PC-3 (cell line): ENCODE data around the gene SLC7A5. TPM values are rescaled to one million over a fixed set of nuclear protein-coding genes. Genes with fewer than 3 reads are reported as not detected.

Experiments used
- ATAC-seq: fragments of 200-7000 bp; cut with Tn5 transposase; 2 replicates; pipeline ENCODE4 v1.9.1; 2020; ENCODE audit warnings: mild to moderate bottlenecking, moderate library complexity
- BruUV-seq: library from RNA; stranded (reverse); fragments of 400-500 nt; replicated peaks from 2 replicates; lab custom pipeline; 2021; lab: Mats Ljungman, UMichigan
- CTCF ChIA-PET: fragments of 300-600 bp; sonication (Branson Sonifier 250); formaldehyde crosslinking; loops from one replicate; lab custom pipeline; 2022; ENCODE audit warnings: antibody characterized with exemption; lab: Charles Lee
- POLR2A ChIA-PET: fragments of 300-600 bp; sonication (Branson Sonifier 250); formaldehyde crosslinking; loops from one replicate; lab custom pipeline; 2022; ENCODE audit warnings: antibody characterized with exemption; ENCODE audit not compliant: unreplicated experiment; lab: Charles Lee
- DNase-seq: peaks from one replicate; pipeline ENCODE4 v3.0.0-alpha.2; 2015
- H2AFZ ChIP-seq: fragments of 300-600 bp; sonication (generic); 2 replicates; pipeline ENCODE4 v1.6.0; 2016; ENCODE audit warnings: antibody characterized with exemption, low read length
- H3F3A ChIP-seq: fragments of 300-600 bp; sonication (generic); one replicate; pipeline ENCODE4 v1.6.0; 2017; ENCODE audit warnings: antibody characterized with exemption, low read length, control low read depth, mild to moderate bottlenecking; ENCODE audit not compliant: unreplicated experiment
- H3K27ac ChIP-seq: fragments of 300-600 bp; sonication (generic); 2 replicates; pipeline ENCODE4 v1.5.1; 2016; ENCODE audit warnings: mild to moderate bottlenecking, low read length
- H3K27me3 ChIP-seq: fragments of 300-600 bp; sonication (generic); 2 replicates; pipeline ENCODE4 v1.6.1; 2016; ENCODE audit warnings: low read length, mixed read lengths
- H3K36me3 ChIP-seq: fragments of 300-600 bp; sonication (generic); 2 replicates; pipeline ENCODE4 v1.6.1; 2016; ENCODE audit warnings: low read depth, mixed run types, low read length, mixed read lengths
- H3K4me1 ChIP-seq: fragments of 300-600 bp; sonication (generic); 2 replicates; pipeline ENCODE4 v1.5.1; 2016; ENCODE audit warnings: low read length; ENCODE audit not compliant: insufficient read depth
- H3K4me2 ChIP-seq: fragments of 300-600 bp; sonication (generic); 2 replicates; pipeline ENCODE4 v1.6.0; 2016; ENCODE audit warnings: low read length
- H3K4me3 ChIP-seq: fragments of 300-600 bp; sonication (generic); 2 replicates; pipeline ENCODE4 v1.5.1; 2016; ENCODE audit warnings: mild to moderate bottlenecking, low read length, mixed read lengths
- H3K79me2 ChIP-seq: fragments of 300-600 bp; sonication (generic); 2 replicates; pipeline ENCODE4 v1.6.1; 2017; ENCODE audit warnings: low read length, mixed read lengths
- H3K9ac ChIP-seq: fragments of 300-600 bp; sonication (generic); 2 replicates; pipeline ENCODE4 v1.6.0; 2016; ENCODE audit warnings: mild to moderate bottlenecking, low read length
- H3K9me2 ChIP-seq: fragments of 300-600 bp; sonication (generic); replicated peaks from 2 replicates; pipeline ENCODE4 v1.6.1; 2016; ENCODE audit warnings: mixed run types, low read length, mixed read lengths
- H3K9me3 ChIP-seq: fragments of 300-600 bp; sonication (generic); 2 replicates; pipeline ENCODE4 v1.6.1; 2016; ENCODE audit warnings: low read length, mixed read lengths
- H4K20me1 ChIP-seq: fragments of 300-600 bp; sonication (generic); 2 replicates; pipeline ENCODE4 v1.6.1; 2016; ENCODE audit warnings: low read length, mixed read lengths
- EZH2 ChIP-seq: fragments of 300-600 bp; sonication (generic); IDR thresholded peaks from one replicate; pipeline ENCODE4 v1.6.1; 2017; ENCODE audit warnings: antibody characterized with exemption, mild to moderate bottlenecking, low read length; ENCODE audit not compliant: unreplicated experiment
- EZH2phosphoT487 ChIP-seq: fragments of 300-600 bp; sonication (generic); IDR thresholded peaks from 2 replicates; pipeline ENCODE4 v1.6.1; 2018; ENCODE audit warnings: mild to moderate bottlenecking, antibody characterized with exemption, low read length, borderline replicate concordance
- intact Hi-C: fragments of 100-400 bp; cut with micrococcal nuclease; formaldehyde crosslinking; loops from 2 replicates; pipeline ENCODE4 v1.9.0; 2023
- total RNA-seq: library from RNA; depleted of rRNA; stranded (reverse); fragments of >200 nt; gene quantifications from 2 replicates; pipeline ENCODE4 v1.2.3, GENCODE V29; 2014
- TF ChIP-seq, protein P1 (sequence below): fragments of 300-600 bp; sonication (generic); conservative IDR thresholded peaks from 2 replicates; pipeline ENCODE4 v1.5.1; 2017; ENCODE audit warnings: antibody characterized with exemption, low read depth, mild to moderate bottlenecking, low read length

The SLC7A5 gene
- total RNA-seq, 1 experiment from 2014 or later: 93.2 TPM

GRCh38 chr16:87836346-87836843 lies 32.9 kb downstream of the SLC7A5 start:
- no peak overlapping the region for H3K4me3 ChIP-seq
- ChIA-PET POLR2A (no interaction called here), CTCF (no interaction called here)
- no peaks in the 10 kb centered on the region for H3K9me3 ChIP-seq
- peaks cover 41% of the 10 kb centered on the region; the same call in 1 of the 2 replicates for H3K36me3 ChIP-seq
- no peaks in the 10 kb centered on the region for H3K4me1 ChIP-seq
- no peaks in the 10 kb centered on the region; the same call in 1 of the 2 replicates for H4K20me1 ChIP-seq
- DNase-seq (no peak), ATAC-seq (no peak)
- no peak overlapping the region for H3K9ac ChIP-seq
- no peak overlapping the region for H3K4me2 ChIP-seq
- TF ChIP-seq EZH2phosphoT487: no peak
- TF ChIP-seq, protein P1, sequence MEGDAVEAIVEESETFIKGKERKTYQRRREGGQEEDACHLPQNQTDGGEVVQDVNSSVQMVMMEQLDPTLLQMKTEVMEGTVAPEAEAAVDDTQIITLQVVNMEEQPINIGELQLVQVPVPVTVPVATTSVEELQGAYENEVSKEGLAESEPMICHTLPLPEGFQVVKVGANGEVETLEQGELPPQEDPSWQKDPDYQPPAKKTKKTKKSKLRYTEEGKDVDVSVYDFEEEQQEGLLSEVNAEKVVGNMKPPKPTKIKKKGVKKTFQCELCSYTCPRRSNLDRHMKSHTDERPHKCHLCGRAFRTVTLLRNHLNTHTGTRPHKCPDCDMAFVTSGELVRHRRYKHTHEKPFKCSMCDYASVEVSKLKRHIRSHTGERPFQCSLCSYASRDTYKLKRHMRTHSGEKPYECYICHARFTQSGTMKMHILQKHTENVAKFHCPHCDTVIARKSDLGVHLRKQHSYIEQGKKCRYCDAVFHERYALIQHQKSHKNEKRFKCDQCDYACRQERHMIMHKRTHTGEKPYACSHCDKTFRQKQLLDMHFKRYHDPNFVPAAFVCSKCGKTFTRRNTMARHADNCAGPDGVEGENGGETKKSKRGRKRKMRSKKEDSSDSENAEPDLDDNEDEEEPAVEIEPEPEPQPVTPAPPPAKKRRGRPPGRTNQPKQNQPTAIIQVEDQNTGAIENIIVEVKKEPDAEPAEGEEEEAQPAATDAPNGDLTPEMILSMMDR: no peak
- no peak for TF ChIP-seq EZH2
- no peaks in the 10 kb centered on the region for H3K79me2 ChIP-seq
- no peak overlapping the region for H3K27ac ChIP-seq
- no peak overlapping the region for H2AFZ ChIP-seq
- H3K27me3 ChIP-seq: no peaks in the 10 kb centered on the region
- intact Hi-C loops: no loop called here
- BruUV-seq: no TSS peak
- no peaks in the 10 kb centered on the region for H3F3A ChIP-seq
- H3K9me2 ChIP-seq: no peaks in the 10 kb centered on the region

DNA sequence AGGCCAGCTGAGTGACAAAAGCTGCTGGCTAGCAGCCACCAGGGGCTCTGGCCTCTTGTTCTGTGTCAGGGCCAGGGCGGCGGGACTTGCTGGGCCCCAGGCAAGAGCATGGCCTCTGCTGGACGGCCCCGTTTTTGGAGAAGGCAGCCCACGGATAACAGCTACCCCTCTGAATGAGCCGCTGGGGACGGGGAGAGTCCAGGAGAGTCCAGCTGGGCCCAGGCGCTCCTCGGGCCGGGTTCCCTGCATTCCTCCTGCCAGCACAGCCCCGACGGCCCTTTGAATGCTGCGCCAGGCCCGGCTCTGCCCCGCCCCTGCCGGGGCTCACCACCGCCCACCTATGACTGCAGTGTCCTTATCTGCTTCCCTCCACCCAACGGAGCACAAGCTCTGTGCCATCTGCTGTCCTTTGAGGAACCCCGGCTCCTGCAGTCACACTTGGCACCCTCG lies 33.4 kb downstream of the SLC7A5 start:
- H3K4me1 ChIP-seq: no peaks in the 10 kb centered on the region
- H3K4me3 ChIP-seq: no peak overlapping the region
- no peak for DNase-seq
- H4K20me1 ChIP-seq: no peaks in the 10 kb centered on the region; the same call in 1 of the 2 replicates
- no TSS peak for BruUV-seq
- H3K9me3 ChIP-seq: no peaks in the 10 kb centered on the region
- no peaks in the 10 kb centered on the region for H3K9me2 ChIP-seq
- POLR2A ChIA-PET: no interaction called here
- no peak overlapping the region for H3K9ac ChIP-seq
- TF ChIP-seq EZH2: no peak
- TF ChIP-seq, protein P1: no peak
- ATAC-seq: no peak
- no peak overlapping the region for H3K27ac ChIP-seq
- no peaks in the 10 kb centered on the region for H3K79me2 ChIP-seq
- peaks cover 38% of the 10 kb centered on the region; the same call in 1 of the 2 replicates for H3K36me3 ChIP-seq
- no peak overlapping the region for H2AFZ ChIP-seq
- H3K27me3 ChIP-seq: no peaks in the 10 kb centered on the region
- no peak overlapping the region for H3K4me2 ChIP-seq
- no peaks in the 10 kb centered on the region for H3F3A ChIP-seq
- CTCF ChIA-PET: no interaction called here
- intact Hi-C loops: no loop called here

GRCh38 chr16:87834668-87835473 lies 34.4 kb downstream of the SLC7A5 start:
- BruUV-seq: no TSS peak
- ChIA-PET CTCF (no interaction called here), POLR2A (no interaction called here)
- TF ChIP-seq, protein P1: no peak
- TF ChIP-seq EZH2 (no peak), EZH2phosphoT487 (no peak)
- Histone ChIP-seq H3K36me3 (peaks cover 38% of the 10 kb centered on the region; the same call in 1 of the 2 replicates), H3K27ac (no peak overlapping the region), H3K9me2 (no peaks in the 10 kb centered on the region), H3F3A (no peaks in the 10 kb centered on the region), H3K79me2 (no peaks in the 10 kb centered on the region), H2AFZ (no peak overlapping the region), H4K20me1 (no peaks in the 10 kb centered on the region), H3K27me3 (no peaks in the 10 kb centered on the region), H3K4me3 (no peak overlapping the region), H3K9ac (no peak overlapping the region), H3K4me1 (no peaks in the 10 kb centered on the region), H3K9me3 (no peaks in the 10 kb centered on the region), H3K4me2 (no peak overlapping the region)
- DNase-seq: no peak
- ATAC-seq: no peak
- intact Hi-C loops: no loop called here
